Stimulated activated naive CD8-positive, alpha-beta T cell treated with anti-CD3 and anti-CD28 coated beads, Interleukin-15, Interleukin-2, amounts not matched to agents 100 U/mL and 50 U/mL, for 24 hours (primary cell): Measurements from ENCODE around the gene ARHGAP9.
"Not testable (repeated sequence)": the region's sequence is repeated elsewhere in the genome, so short reads cannot be mapped to it uniquely, and the experiment has no call there.

Source experiments
- ATAC-seq: fragments of 150-1000 bp; cut with Tn5 transposase; one replicate; pipeline ENCODE4 v1.10.0; 2021
- DNase-seq: peaks from one replicate; pipeline ENCODE4 v3.0.0; 2021

ARHGAP9 gene

GRCh38 chr12:57517187-57517586 lies 37.5 kb upstream of the ARHGAP9 start:
- no peak for DNase-seq
- ATAC-seq = no peak

GRCh38 chr12:57516617-57517153 lies 37.0 kb upstream of the ARHGAP9 start:
- DNase-seq = no peak
- ATAC-seq = no peak

GRCh38 chr12:57515934-57516541 lies 36.4 kb upstream of the ARHGAP9 start:
- no peak for ATAC-seq

GRCh38 chr12:57515408-57515933 lies 35.8 kb upstream of the ARHGAP9 start:
- no peak for ATAC-seq
- DNase-seq = no peak

More at GRCh38 chr12:57515934-57516541, 36.4 kb upstream of the ARHGAP9 start:
- no peak for DNase-seq

GRCh38 chr12:57514720-57515407 lies 35.2 kb upstream of the ARHGAP9 start:
- ATAC-seq = no peak
- DNase-seq = no peak

- not testable (repeated sequence) for ATAC-seq, DNase-seq
Measured at GRCh38 chr12:57514246-57514645, 34.6 kb upstream of the ARHGAP9 start.

- ATAC-seq, DNase-seq: not testable (repeated sequence)
Measured at GRCh38 chr12:57513677-57514076, 34.0 kb upstream of the ARHGAP9 start.

GRCh38 chr12:57513266-57513665 lies 33.6 kb upstream of the ARHGAP9 start:
- no peak for DNase-seq
- no peak for ATAC-seq

- ATAC-seq (no peak), DNase-seq (no peak)
Measured at GRCh38 chr12:57512665-57513064, 33.0 kb upstream of the ARHGAP9 start.

- DNase-seq (no peak), ATAC-seq (no peak)
Measured at GRCh38 chr12:57511588-57512325, 32.1 kb upstream of the ARHGAP9 start.

- no peak for ATAC-seq
- no peak for DNase-seq
Measured at GRCh38 chr12:57511161-57511560, 31.5 kb upstream of the ARHGAP9 start.

GRCh38 chr12:57507796-57508195 lies 28.1 kb upstream of the ARHGAP9 start:
- ATAC-seq, DNase-seq: not testable (repeated sequence)

- ATAC-seq, DNase-seq: not testable (repeated sequence)
Measured at GRCh38 chr12:57506541-57506940, 26.9 kb upstream of the ARHGAP9 start.

- ATAC-seq, DNase-seq: not testable (repeated sequence)
Measured at GRCh38 chr12:57502311-57502969, 22.8 kb upstream of the ARHGAP9 start.

GRCh38 chr12:57500213-57500612 lies 20.5 kb upstream of the ARHGAP9 start:
- DNase-seq (no peak), ATAC-seq (no peak)

- DNase-seq = no peak
- no peak for ATAC-seq
Measured at GRCh38 chr12:57498571-57498970, 18.9 kb upstream of the ARHGAP9 start.

- DNase-seq (no peak), ATAC-seq (no peak)
Measured at GRCh38 chr12:57498132-57498502, 18.5 kb upstream of the ARHGAP9 start.

- DNase-seq = no peak
- ATAC-seq = no peak
Measured at GRCh38 chr12:57497223-57498131, 17.8 kb upstream of the ARHGAP9 start.

- ATAC-seq (no peak), DNase-seq (no peak)
Measured at GRCh38 chr12:57496822-57497221, 17.2 kb upstream of the ARHGAP9 start.

GRCh38 chr12:57495051-57495701 lies 15.5 kb upstream of the ARHGAP9 start:
- ATAC-seq, DNase-seq: not testable (repeated sequence)
